T-helper 2 cell (primary cell): Measurements from ENCODE around the gene PRTFDC1.

ENCODE experiments used
- DNase-seq, 5 experiments: peaks; one replicate each; pipeline versions ENCODE4 v3.0.0 to v3.0.0-alpha.2; 2012 to 2022

Gene PRTFDC1

GRCh38 chr10:24871011-24871935 is 81.1 kb downstream of the PRTFDC1 start:
- DNase-seq, result no peak

GRCh38 chr10:24869354-24870015 is 82.9 kb downstream of the PRTFDC1 start:
- no peak for DNase-seq

GRCh38 chr10:24866604-24867583 is 85.5 kb downstream of the PRTFDC1 start:
- no peak for DNase-seq

- DNase-seq, result no peak
Observed at GRCh38 chr10:24865783-24866182, 86.6 kb downstream of the PRTFDC1 start.

GRCh38 chr10:24862589-24862988 is 89.8 kb downstream of the PRTFDC1 start:
- DNase-seq, result no peak

GRCh38 chr10:24858288-24859270 is 93.8 kb downstream of the PRTFDC1 start:
- no peak for DNase-seq

- DNase-seq, result no peak
Observed at GRCh38 chr10:24857031-24857725, 95.2 kb downstream of the PRTFDC1 start.

- DNase-seq, result no peak
Observed at GRCh38 chr10:24854256-24854655, 98.2 kb downstream of the PRTFDC1 start.

- no peak for DNase-seq
Observed at GRCh38 chr10:24853661-24854060, 98.7 kb downstream of the PRTFDC1 start.

- peak in 1 of 5 experiments; percentile 22 for DNase-seq
Observed at GRCh38 chr10:24851629-24852028, 100.8 kb downstream of the PRTFDC1 start.

- DNase-seq, result no peak
Observed at GRCh38 chr10:24850727-24851296, 101.6 kb downstream of the PRTFDC1 start.

- DNase-seq, result no peak
Observed at GRCh38 chr10:24849501-24850299, 102.7 kb downstream of the PRTFDC1 start.

GRCh38 chr10:24849051-24849450 is 103.4 kb downstream of the PRTFDC1 start:
- DNase-seq, result no peak

- DNase-seq, result no peak
Observed at GRCh38 chr10:24848195-24848594, 104.2 kb downstream of the PRTFDC1 start.

- DNase-seq, result no peak
Observed at GRCh38 chr10:24847112-24848070, 105.0 kb downstream of the PRTFDC1 start.

- DNase-seq, result peak in 1 of 5 experiments; percentile 50
Observed at GRCh38 chr10:24844742-24845141, 107.7 kb downstream of the PRTFDC1 start.

- no peak for DNase-seq
Observed at GRCh38 chr10:24843256-24843655, 109.2 kb downstream of the PRTFDC1 start.

GRCh38 chr10:24842856-24843255 is 109.5 kb downstream of the PRTFDC1 start:
- DNase-seq, result no peak
